ENCODE data around the gene C11orf65.
A peak's percentile ranks its signal among the peaks of the same experiment; 100 is the strongest.
"Not testable (repeated sequence)": the region's sequence is repeated elsewhere in the genome, so short reads cannot be mapped to it uniquely, and the experiment has no call there.

Gene C11orf65

DNA sequence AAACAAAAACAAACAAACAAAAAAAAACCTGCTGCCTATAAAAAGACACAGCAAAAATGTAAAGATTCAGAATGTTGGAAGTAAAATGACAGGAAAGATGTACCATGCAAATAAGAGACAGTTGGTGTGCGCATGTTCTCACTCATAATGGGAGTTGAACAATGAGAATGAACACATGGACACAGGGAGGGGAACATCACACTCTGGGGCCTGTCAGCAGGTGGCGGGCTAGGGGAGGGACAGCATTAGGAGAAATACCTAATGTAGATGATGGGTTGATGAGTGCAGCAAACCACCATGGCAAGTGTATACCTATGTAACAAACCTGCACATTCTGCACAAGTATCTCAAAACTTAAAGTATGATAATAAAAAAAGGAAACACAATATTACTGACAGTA lies 49.8 kb downstream of the C11orf65 start:
- H3K9me3 Mint-ChIP-seq (ENCODE audit: low read depth); H3K4me3 Mint-ChIP-seq; H3K27ac Mint-ChIP-seq; H3K36me3 Mint-ChIP-seq; H3K27me3 Mint-ChIP-seq; H3K4me1 Mint-ChIP-seq (ENCODE audit: low read depth): not testable (repeated sequence)

DNA sequence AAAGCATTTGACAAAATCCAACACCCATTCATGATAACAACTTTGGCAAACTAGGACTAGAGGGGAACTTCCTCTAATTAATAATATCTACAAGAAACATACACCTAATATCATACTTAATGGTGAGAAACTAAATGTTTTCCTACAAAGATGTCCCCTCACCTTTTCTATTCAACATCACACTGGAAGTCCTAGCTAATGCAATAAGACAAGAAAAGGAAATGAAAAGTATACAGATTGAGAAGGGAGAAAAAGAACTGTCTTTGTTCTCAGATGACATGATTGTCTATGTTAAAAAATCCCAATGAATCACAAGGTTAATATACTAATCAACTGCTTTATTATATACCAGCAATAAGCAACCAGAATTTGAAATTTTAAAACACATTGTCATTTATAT lies 52.4 kb downstream of the C11orf65 start:
- H3K4me1 Mint-ChIP-seq (ENCODE audit: low read depth) = no peaks in the 10 kb centered on the region
- peaks cover 9% of the 10 kb centered on the region for H3K36me3 Mint-ChIP-seq
- H3K27me3 Mint-ChIP-seq = no peaks in the 10 kb centered on the region
- no peak overlapping the region for H3K27ac Mint-ChIP-seq
- H3K4me3 Mint-ChIP-seq = no peak overlapping the region
- peaks cover 5% of the 10 kb centered on the region for H3K9me3 Mint-ChIP-seq (ENCODE audit: low read depth)

DNA sequence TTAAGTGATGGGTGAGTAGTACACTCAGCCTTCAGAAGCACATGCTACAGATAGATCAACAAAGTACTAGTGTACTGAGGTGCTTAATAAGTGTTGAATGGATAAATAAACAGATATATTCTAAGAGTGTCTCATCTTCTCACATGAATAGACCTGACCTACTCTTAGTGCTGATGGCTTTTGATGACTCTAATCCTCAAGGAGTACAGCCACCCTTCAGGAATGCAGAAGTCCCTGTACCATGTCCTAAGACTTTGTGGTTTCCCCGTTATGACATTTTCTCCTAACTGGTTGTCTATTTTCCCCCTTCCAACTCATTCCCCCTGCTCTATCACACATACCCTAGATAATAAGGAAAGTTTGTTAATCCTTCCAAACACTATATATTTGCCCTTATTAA lies 61.6 kb downstream of the C11orf65 start:
- no peaks in the 10 kb centered on the region for H3K9me3 Mint-ChIP-seq (ENCODE audit: low read depth)
- H3K4me1 Mint-ChIP-seq (ENCODE audit: low read depth) = no peaks in the 10 kb centered on the region
- peaks cover 2% of the 10 kb centered on the region for H3K36me3 Mint-ChIP-seq
- H3K27ac Mint-ChIP-seq = no peak overlapping the region
- no peaks in the 10 kb centered on the region for H3K27me3 Mint-ChIP-seq
- H3K4me3 Mint-ChIP-seq = no peak overlapping the region

DNA sequence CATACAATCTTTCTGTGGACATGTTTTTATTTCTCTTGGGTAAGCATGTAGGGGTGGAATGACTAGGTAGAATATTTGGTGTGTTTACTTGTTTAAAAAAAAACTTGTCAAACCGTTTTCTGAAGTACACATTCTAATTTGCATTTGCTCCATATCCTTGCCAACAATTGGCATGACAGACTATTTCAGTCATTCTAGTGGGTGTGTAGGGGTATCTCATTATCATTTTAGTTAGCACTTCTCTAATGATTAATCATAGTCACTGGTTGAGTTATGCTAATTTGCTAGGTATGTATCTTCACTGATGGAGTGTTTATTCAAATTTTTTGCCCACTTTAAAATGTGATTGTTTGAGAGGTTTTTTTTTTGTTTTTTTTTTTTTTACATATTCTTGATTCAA lies 64.3 kb downstream of the C11orf65 start:
- Mint-ChIP-seq H3K27me3 (no peaks in the 10 kb centered on the region), H3K9me3 (ENCODE audit: low read depth) (no peaks in the 10 kb centered on the region), H3K4me1 (ENCODE audit: low read depth) (no peaks in the 10 kb centered on the region), H3K36me3 (peaks cover 2% of the 10 kb centered on the region), H3K27ac (no peak overlapping the region), H3K4me3 (no peak overlapping the region)

DNA sequence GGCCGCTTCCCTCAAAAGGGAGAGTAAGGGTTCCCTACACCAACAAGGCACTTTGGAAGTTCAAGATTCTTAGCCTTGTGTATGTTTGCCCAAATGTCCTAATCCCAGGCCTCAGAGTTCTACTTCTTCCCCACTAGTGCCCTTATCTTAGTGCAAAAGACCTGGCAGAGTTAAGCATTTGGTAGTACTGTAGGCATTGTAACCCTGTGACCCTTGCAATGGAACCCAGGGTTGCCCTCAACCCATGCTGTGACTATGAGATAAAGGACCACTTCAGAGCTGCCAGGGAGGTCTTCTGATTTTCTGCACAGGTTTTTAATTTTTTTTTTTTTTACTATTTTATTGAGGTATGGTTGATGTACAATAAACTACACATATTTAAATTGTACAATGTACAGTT lies 65.1 kb downstream of the C11orf65 start:
- Mint-ChIP-seq H3K27me3 (no peaks in the 10 kb centered on the region), H3K27ac (no peak overlapping the region), H3K9me3 (ENCODE audit: low read depth) (no peaks in the 10 kb centered on the region), H3K36me3 (peaks cover 2% of the 10 kb centered on the region), H3K4me3 (no peak overlapping the region), H3K4me1 (ENCODE audit: low read depth) (no peaks in the 10 kb centered on the region)

DNA sequence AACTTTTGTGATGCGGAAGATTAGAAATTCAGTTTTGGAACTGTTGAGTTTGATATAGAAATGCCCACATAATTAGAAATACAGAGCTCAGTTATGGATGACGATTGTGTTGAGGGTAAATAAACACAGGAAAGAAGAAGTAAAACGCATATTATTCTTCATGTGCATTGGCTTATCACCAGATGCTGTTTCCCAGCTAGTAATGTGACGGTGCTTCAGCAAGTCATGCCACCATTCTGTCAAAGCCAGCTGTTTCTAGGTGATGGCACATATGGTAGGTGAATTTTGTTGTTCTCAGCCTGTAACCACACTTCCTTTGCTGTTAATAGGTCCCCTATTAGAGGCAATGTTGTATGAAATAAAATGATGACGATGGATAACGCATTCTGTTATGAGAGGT lies 68.9 kb downstream of the C11orf65 start:
- H3K27me3 Mint-ChIP-seq = no peaks in the 10 kb centered on the region
- H3K4me1 Mint-ChIP-seq (ENCODE audit: low read depth) = no peaks in the 10 kb centered on the region
- no peaks in the 10 kb centered on the region for H3K9me3 Mint-ChIP-seq (ENCODE audit: low read depth)
- no peak overlapping the region for H3K4me3 Mint-ChIP-seq
- H3K36me3 Mint-ChIP-seq = no peaks in the 10 kb centered on the region
- no peak overlapping the region for H3K27ac Mint-ChIP-seq

DNA sequence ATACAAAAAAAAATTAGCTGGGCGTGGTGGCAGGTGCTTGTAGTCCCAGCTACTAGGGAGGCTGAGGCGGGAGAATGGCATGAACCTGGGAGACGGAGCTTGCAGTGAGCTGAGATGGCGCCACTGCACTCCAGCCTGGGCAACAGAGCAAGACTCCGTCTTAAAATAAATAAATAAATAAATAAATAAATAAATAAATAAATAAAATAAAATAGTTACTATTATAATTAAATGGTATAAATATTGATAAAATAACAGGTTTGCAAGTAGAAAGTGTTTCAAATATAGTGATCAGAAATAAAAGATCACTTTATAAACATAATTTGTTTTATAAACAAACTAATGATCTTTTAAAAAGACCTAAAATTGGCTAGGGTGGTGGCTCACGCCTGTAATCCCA lies 70.7 kb downstream of the C11orf65 start:
- H3K9me3 Mint-ChIP-seq (ENCODE audit: low read depth); H3K4me3 Mint-ChIP-seq; H3K36me3 Mint-ChIP-seq; H3K4me1 Mint-ChIP-seq (ENCODE audit: low read depth); H3K27ac Mint-ChIP-seq; H3K27me3 Mint-ChIP-seq: not testable (repeated sequence)

DNA sequence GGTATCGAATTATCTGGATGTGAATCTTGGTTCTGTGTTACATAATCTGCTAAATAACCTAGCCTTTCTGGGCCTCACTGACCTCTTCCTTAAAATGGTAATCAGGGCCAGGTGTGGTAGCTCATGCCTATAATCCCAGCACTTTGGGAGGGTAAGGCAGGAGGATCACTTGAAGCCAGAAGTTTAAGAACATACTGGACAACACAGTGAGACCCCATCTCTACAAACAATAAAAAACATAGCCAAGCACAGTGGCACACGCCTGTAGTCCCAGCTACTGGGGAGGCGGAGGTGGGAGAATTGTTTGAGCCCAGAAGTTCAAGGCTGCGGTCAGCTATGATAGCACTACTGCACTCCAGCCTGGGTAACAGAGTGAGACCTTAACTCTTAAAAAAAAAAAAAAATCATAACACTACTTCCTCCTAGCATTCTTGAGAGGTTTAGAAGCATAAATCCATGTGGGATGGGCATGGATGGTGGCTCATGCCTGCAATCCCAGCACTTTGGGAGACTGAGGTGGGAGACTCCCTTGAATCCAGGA lies 72.5 kb downstream of the C11orf65 start:
- no peaks in the 10 kb centered on the region for H3K27me3 Mint-ChIP-seq
- no peaks in the 10 kb centered on the region for H3K9me3 Mint-ChIP-seq (ENCODE audit: low read depth)
- no peaks in the 10 kb centered on the region for H3K4me1 Mint-ChIP-seq (ENCODE audit: low read depth)
- no peaks in the 10 kb centered on the region for H3K36me3 Mint-ChIP-seq
- H3K27ac Mint-ChIP-seq = no peak overlapping the region
- no peak overlapping the region for H3K4me3 Mint-ChIP-seq

DNA sequence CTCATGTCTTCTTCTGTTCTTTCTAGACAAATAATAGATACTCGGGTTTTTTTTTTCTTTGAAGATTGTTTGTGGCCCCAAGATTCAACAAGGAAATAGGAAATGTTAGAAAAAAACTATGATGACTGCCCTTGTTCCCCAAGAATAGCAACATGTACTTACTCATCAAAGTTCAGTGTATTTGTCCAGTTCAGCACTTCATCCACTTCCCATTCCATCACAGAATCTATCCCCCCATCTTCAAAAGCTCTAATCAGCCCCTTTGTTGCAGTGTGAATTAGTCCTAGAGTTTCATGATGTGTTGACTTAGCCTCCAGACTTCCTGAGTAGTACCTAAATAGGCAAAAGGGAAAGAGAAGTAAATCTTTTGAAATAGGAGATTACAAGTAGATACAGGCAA lies 74.3 kb downstream of the C11orf65 start:
- Mint-ChIP-seq H3K4me3 (no peak overlapping the region), H3K36me3 (no peaks in the 10 kb centered on the region), H3K4me1 (ENCODE audit: low read depth) (no peaks in the 10 kb centered on the region), H3K9me3 (ENCODE audit: low read depth) (no peaks in the 10 kb centered on the region), H3K27ac (no peak overlapping the region), H3K27me3 (no peaks in the 10 kb centered on the region)

DNA sequence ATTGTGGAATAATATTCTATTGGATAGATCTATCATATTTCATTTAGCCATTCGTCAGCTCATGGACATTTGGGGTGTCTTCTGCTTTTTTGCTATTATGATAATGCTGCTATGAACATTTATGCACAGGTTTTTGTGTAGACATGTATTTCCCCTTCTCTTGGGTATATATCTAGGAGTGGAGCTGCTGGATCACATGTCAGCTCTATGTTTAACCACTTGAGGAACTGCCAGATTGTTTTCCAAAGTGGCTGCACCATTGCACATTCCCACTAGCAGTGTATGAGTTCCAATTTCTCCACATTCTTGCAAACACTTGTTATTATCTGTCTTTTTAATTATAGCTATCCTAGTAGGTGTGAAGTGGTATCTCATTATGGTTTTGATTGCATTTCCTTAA lies 75.0 kb downstream of the C11orf65 start:
- Mint-ChIP-seq H3K27me3 (no peaks in the 10 kb centered on the region), H3K9me3 (ENCODE audit: low read depth) (no peaks in the 10 kb centered on the region), H3K27ac (no peak overlapping the region), H3K4me1 (ENCODE audit: low read depth) (no peaks in the 10 kb centered on the region), H3K36me3 (no peaks in the 10 kb centered on the region), H3K4me3 (no peak overlapping the region)

DNA sequence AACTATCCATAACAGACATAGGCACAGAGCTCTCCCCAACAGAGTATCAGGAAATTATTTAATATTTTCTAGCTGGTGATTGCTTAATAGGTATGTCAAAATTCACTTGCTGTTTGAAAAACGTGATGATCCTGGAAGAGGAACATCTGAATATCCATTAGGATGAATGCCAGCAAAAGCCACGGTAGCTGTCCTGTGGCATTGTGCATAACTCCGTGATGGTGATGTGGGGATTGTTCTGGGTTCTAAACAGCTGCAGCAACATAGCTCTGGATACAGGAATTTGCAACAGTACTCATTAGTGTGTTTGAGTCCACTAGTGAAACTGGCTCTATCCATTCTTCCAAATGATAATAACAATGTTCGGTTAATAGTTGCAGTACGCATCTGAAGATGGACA lies 78.8 kb downstream of the C11orf65 start:
- Mint-ChIP-seq H3K27me3 (no peaks in the 10 kb centered on the region), H3K4me1 (ENCODE audit: low read depth) (no peaks in the 10 kb centered on the region), H3K36me3 (no peaks in the 10 kb centered on the region), H3K27ac (no peak overlapping the region), H3K9me3 (ENCODE audit: low read depth) (no peaks in the 10 kb centered on the region), H3K4me3 (no peak overlapping the region)

DNA sequence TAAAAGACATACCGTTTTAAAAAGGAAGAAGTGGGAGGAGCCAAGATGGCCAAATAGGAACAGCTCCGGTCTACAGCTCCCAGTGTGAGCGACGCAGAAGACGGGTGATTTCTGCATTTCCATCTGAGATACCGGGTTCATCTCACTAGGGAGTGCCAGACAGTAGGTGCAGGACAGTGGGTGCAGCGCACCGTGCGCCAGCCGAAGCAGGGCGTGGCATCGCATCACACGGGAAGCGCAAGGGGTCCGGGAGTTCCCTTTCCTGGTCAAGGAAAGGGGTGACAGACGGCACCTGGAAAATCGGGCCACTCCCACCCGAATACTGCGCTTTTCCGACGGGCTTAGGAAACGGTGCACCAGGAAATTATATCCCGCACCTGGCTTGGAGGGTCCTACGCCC lies 93.8 kb downstream of the C11orf65 start:
- H3K4me3 Mint-ChIP-seq; H3K4me1 Mint-ChIP-seq (ENCODE audit: low read depth); H3K27ac Mint-ChIP-seq; H3K27me3 Mint-ChIP-seq: not testable (repeated sequence)
- peaks cover 15% of the 10 kb centered on the region for H3K9me3 Mint-ChIP-seq (ENCODE audit: low read depth)
- H3K36me3 Mint-ChIP-seq = peaks cover 16% of the 10 kb centered on the region

DNA sequence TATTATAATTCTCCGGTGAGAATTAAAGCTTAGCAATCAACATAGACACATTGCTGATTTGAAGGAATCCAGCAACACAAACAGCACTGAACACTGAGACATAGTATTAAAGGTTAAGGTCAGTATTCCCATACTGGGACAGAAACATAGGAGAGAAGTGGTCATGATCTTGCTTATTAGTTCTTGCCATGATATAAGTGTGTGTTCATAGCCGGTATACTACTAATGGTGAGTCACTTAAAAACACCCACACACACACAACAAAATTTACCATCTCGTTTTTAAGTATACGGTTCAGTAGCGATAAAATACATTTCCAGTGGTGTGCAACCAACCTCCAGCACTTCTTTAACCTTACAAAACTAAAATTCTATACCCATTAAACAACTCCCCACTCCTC lies 96.3 kb downstream of the C11orf65 start:
- Mint-ChIP-seq H3K27me3 (no peaks in the 10 kb centered on the region), H3K36me3 (peaks cover 25% of the 10 kb centered on the region), H3K4me1 (ENCODE audit: low read depth) (peaks cover 8% of the 10 kb centered on the region), H3K9me3 (ENCODE audit: low read depth) (peaks cover 15% of the 10 kb centered on the region), H3K27ac (peak overlapping the region; percentile 19), H3K4me3 (no peak overlapping the region)

DNA sequence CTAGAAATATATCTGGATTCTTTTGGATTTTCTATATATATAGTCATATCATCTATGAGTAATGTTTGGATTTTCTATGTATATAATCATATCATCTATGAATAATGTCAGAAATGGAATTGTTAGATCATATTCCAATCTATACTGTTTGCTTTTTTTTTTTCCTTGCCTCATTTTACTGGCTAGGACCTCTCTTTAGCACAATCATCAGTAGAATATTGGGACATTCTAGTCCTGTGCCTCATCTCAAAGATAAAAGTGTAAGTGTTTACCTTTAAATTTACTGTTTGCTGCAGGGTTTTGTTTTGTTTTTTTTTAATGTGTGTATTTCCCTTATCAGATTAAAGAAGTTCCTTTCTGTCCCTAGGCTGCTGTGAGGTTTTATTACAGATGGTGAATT lies 97.0 kb downstream of the C11orf65 start:
- Mint-ChIP-seq H3K4me1 (ENCODE audit: low read depth) (peaks cover 8% of the 10 kb centered on the region), H3K9me3 (ENCODE audit: low read depth) (peaks cover 15% of the 10 kb centered on the region), H3K27ac (peak overlapping the region; percentile 19), H3K36me3 (peaks cover 25% of the 10 kb centered on the region), H3K27me3 (no peaks in the 10 kb centered on the region), H3K4me3 (no peak overlapping the region)

DNA sequence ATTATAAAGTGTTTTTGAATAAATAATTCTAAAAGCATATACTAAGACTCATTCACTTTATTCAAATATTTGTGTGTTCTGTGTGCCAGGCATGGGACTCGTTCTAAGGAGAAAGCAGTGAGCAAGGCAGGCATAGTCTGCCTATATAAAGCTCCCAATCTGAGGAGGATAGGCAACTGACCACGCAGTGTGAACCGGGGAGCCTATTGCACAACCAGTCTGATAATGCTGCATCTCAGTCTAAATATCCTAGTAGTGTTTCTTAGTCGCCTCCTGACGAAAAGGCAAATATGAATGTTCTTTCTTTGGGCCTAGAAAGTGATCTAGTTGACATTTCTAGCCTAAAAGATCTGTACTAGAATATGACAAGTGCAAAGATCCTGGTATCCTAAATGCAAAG lies 98.3 kb downstream of the C11orf65 start:
- Mint-ChIP-seq H3K4me1 (ENCODE audit: low read depth) (peaks cover 8% of the 10 kb centered on the region), H3K4me3 (no peak overlapping the region), H3K9me3 (ENCODE audit: low read depth) (peaks cover 15% of the 10 kb centered on the region), H3K27ac (peak overlapping the region; percentile 85), H3K27me3 (no peaks in the 10 kb centered on the region), H3K36me3 (peaks cover 31% of the 10 kb centered on the region)

DNA sequence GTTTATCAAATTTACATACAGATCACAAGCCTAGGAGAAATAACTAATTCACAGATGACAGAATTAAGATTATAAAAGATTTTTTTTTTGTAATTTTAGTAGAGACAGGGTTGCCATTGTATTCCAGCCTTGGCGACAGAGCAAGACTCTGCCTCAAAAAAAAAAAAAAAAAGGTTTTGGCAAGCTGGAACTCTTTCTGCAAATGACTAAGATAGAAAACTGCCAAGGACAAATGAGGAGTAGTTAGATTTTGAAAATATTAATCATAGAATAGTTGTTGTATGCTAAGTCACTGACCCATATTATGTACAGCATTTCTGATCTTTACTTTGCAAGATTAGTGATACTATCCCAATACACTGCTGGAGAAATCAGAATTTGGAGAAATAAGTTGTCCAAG lies 99.2 kb downstream of the C11orf65 start:
- peaks cover 8% of the 10 kb centered on the region for H3K4me1 Mint-ChIP-seq (ENCODE audit: low read depth)
- H3K27me3 Mint-ChIP-seq = no peaks in the 10 kb centered on the region
- H3K27ac Mint-ChIP-seq = no peak overlapping the region
- H3K4me3 Mint-ChIP-seq = no peak overlapping the region
- H3K9me3 Mint-ChIP-seq (ENCODE audit: low read depth) = peaks cover 12% of the 10 kb centered on the region
- H3K36me3 Mint-ChIP-seq = peaks cover 30% of the 10 kb centered on the region

DNA sequence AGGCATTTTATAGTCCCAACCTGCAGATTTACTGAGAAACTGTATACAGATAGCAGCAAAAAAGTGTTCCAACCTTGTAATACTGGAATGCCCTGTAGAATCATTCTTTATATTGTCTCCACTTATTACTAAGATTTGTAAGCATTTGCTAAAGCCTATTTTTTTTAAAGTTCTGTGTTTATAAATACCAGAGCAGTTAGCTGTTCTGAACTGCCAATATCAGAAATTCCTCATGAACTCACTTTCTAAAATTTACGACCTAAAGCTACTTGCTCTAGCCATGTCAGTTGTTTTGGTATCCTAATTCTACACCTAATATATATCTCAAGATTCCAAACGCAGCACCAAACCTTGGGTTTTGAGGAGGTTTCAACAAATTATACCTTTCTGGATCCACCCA lies 103.2 kb downstream of the C11orf65 start:
- Mint-ChIP-seq H3K4me3 (no peak overlapping the region), H3K4me1 (ENCODE audit: low read depth) (peaks cover under 1% of the 10 kb centered on the region), H3K36me3 (peaks cover 26% of the 10 kb centered on the region), H3K27me3 (no peaks in the 10 kb centered on the region), H3K9me3 (ENCODE audit: low read depth) (no peaks in the 10 kb centered on the region), H3K27ac (peak overlapping the region; percentile 42)
